ENCODE measurements around the gene KCNIP4.

Gene KCNIP4

DNA sequence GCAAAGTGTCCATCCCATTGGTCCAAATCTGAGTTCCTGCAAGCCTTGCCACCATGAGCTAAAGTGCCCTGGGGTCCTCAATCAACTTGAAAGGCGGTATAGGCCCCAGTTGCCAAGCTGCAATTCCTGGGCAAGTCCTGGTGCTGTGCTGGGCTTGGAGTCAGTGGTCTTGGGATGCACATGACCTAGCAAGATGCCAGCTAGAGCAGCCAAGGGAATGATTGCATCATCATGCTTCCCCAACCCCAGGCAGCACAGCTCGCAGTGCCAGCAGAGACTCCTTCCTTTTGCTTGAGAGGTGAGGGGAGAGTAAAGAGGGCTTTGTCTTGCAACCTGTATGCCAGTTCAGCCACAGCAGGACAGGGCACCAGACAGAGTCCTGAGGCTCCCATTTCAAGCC, 50.5 kb downstream of the KCNIP4 start:
- no peak for DNase-seq (ENCODE audit: low read depth, low spot score)
- POLR2A ChIA-PET, result no interaction called here
- TF ChIP-seq, protein P1, sequence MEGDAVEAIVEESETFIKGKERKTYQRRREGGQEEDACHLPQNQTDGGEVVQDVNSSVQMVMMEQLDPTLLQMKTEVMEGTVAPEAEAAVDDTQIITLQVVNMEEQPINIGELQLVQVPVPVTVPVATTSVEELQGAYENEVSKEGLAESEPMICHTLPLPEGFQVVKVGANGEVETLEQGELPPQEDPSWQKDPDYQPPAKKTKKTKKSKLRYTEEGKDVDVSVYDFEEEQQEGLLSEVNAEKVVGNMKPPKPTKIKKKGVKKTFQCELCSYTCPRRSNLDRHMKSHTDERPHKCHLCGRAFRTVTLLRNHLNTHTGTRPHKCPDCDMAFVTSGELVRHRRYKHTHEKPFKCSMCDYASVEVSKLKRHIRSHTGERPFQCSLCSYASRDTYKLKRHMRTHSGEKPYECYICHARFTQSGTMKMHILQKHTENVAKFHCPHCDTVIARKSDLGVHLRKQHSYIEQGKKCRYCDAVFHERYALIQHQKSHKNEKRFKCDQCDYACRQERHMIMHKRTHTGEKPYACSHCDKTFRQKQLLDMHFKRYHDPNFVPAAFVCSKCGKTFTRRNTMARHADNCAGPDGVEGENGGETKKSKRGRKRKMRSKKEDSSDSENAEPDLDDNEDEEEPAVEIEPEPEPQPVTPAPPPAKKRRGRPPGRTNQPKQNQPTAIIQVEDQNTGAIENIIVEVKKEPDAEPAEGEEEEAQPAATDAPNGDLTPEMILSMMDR (IDR thresholded peaks at IDR 0.05; ENCODE audit: insufficient read depth, low read length, missing control alignments), result no peak
- CTCF ChIA-PET, result no interaction called here
- no peak overlapping the region for H3K4me3 ChIP-seq (ENCODE audit: low read depth, low read length)

DNA sequence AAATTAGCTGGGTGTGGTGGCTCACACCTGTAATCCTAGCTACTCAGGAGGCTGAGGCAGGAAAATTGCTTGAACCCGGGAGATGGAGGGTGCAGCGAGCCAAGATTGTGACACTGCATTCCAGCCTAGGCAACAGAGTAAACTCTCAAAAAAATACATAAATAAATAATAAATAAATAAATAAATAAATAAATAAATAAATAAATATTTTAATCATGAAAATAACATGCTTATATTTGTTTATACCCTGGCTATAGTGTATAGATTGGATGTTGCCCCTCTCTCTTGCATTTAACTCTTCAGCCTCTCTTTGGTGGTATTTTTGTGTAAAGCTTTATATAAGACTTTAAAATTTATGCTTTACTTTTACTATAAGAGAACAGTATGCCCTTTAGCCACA, 51.8 kb downstream of the KCNIP4 start:
- no peak for DNase-seq (ENCODE audit: low read depth, low spot score)
- CTCF ChIA-PET, result no interaction called here
- TF ChIP-seq, protein P1 (IDR thresholded peaks at IDR 0.05; ENCODE audit: insufficient read depth, low read length, missing control alignments), result no peak
- no peak overlapping the region for H3K4me3 ChIP-seq (ENCODE audit: low read depth, low read length)
- POLR2A ChIA-PET, result no interaction called here

DNA sequence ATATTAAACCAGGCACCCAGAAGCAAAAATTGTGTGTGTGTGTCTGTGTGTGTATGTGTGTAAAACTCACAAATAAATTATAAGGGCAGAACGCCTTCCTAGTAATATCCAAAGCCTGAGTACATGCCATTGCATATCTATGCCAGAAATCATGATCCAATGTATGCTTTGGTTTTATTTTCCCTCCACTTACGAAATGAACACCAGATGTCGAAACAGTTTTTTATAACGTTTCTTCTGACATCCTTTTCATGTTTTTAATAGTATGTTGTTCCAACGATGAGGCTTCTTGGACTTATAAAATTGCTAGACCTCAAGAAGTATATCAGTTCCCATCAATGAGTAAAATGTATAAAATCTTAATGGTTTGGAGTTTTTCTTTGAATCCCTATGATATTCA, 55.4 kb downstream of the KCNIP4 start:
- TF ChIP-seq, protein P1 (IDR thresholded peaks at IDR 0.05; ENCODE audit: insufficient read depth, low read length, missing control alignments), result no peak
- H3K4me3 ChIP-seq (ENCODE audit: low read depth, low read length), result no peak overlapping the region
- ChIA-PET CTCF (no interaction called here), POLR2A (no interaction called here)
- DNase-seq (ENCODE audit: low read depth, low spot score), result no peak

DNA sequence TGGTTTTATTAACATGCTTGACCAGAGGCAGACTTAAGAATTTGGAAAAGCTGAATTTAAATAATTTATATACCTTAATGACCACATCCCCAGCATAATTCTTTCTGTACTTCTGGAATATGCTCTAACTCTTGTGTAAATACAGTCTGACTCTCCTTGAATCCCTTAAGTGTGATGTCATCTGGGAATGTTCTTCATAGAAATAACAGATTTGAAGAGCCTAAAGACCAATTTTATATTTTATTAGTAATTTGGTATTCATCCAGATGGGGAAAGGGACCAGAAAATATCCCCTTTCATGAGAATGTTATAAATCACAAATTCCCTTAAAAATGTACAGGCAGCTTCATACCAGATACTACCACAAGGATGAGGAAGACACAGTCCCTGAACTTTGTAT, 58.3 kb downstream of the KCNIP4 start:
- no peak for DNase-seq (ENCODE audit: low read depth, low spot score)
- ChIA-PET POLR2A (no interaction called here), CTCF (no interaction called here)
- H3K4me3 ChIP-seq (ENCODE audit: low read depth, low read length), result no peak overlapping the region
- TF ChIP-seq, protein P1 (IDR thresholded peaks at IDR 0.05; ENCODE audit: insufficient read depth, low read length, missing control alignments), result no peak

DNA sequence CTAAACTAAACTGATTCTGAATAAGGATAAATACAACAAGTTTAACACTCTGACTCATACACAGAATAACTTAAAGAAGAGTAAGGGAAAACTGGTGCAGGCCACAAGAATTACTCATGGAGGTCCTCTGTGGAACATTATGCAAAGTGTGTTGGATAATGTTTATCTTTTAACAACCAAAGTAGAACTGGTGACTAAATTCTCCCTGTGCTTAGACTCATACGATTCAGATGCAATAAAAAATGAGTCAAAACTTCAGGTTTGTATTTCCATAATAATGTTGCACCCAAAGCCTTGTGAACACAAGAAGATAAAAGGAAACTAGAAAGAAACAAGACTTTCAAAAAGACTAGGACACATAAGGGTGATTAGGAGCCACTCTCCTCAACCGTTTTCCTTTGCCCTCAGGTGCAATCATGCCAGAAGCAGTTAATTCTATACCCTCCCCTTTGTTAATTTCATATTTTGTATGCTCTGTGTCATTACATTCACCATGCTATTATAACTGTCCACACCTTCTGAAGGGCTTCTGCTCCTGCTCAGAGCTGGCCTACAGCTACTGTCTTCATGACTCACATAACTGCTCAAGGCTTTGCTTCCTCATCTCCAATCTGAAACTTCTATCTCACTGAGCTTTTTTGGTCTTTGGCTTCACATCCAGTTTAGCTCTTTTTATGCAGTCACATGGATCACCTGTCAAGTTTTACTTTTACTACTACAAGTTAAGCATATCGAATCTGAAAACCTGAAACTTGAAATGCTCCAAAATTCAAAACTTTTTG, 60.2 kb downstream of the KCNIP4 start:
- ChIA-PET POLR2A (no interaction called here), CTCF (interaction anchor here (0.6 kb wide), 1 partner anchor 98 kb away, joined by 3 read pairs; no protein-coding TSS in a partner anchor)
- H3K4me3 ChIP-seq (ENCODE audit: low read depth, low read length), result no peak overlapping the region
- TF ChIP-seq, protein P1 (IDR thresholded peaks at IDR 0.05; ENCODE audit: insufficient read depth, low read length, missing control alignments), result no peak
- DNase-seq (ENCODE audit: low read depth, low spot score), result peak; percentile 65

DNA sequence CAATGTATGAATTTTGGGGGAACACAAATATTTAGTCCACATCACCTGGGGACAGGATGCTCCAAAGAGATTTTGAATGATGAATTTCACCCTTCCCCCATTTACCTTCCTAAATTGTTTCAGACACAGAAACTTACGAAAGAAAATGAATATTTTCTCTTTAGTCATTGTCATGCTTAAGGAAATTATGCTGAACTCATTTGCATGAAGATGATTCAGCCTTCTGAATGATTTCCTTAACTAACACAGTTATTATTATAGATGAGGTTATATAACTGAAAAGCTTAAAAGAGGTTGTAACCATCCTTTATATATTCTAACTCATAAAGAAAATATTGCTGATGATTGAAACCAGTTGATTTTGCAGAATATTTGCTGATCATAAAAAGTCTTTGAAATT, 61.1 kb downstream of the KCNIP4 start:
- no peak overlapping the region for H3K4me3 ChIP-seq (ENCODE audit: low read depth, low read length)
- DNase-seq (ENCODE audit: low read depth, low spot score), result no peak
- POLR2A ChIA-PET, result no interaction called here
- CTCF ChIA-PET, result no interaction called here
- TF ChIP-seq, protein P1 (IDR thresholded peaks at IDR 0.05; ENCODE audit: insufficient read depth, low read length, missing control alignments), result no peak
